ENCODE measurements around the gene FGF16. TPM values are rescaled to one million over a fixed set of nuclear protein-coding genes. Genes with fewer than 3 reads are reported as not detected.
A peak's percentile ranks its signal among the peaks of the same experiment; 100 is the strongest.

The FGF16 gene
- total and polyA plus RNA-seq, 2 experiments from 2014 or later: 17.9 to 22.5 TPM

DNA sequence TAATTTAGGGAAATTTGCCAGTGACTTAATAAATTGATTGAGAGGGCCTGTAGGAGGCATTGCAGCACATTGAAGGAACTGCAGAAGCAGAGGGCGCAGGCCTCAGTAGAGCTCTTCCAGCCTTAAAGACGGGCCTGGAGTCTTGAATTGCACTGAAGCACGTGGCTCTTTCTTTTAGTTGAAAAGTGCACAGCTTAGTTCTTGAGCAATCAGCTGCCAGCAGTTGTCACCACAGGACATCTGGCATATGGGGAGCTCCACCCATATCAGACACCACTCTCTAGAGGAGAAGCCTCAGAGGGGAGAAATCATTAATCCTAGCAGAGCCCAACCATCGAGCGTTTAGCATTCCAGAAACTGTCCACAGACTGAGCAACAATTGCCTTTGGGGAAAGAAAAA, 16.0 kb upstream of the FGF16 start:
- H3K36me3 ChIP-seq: no peaks in the 10 kb centered on the region
- no peak overlapping the region for H3K4me3 ChIP-seq
- no peak overlapping the region for H3K27ac ChIP-seq
- no peaks in the 10 kb centered on the region for H3K27me3 ChIP-seq
- TF ChIP-seq, protein P1, sequence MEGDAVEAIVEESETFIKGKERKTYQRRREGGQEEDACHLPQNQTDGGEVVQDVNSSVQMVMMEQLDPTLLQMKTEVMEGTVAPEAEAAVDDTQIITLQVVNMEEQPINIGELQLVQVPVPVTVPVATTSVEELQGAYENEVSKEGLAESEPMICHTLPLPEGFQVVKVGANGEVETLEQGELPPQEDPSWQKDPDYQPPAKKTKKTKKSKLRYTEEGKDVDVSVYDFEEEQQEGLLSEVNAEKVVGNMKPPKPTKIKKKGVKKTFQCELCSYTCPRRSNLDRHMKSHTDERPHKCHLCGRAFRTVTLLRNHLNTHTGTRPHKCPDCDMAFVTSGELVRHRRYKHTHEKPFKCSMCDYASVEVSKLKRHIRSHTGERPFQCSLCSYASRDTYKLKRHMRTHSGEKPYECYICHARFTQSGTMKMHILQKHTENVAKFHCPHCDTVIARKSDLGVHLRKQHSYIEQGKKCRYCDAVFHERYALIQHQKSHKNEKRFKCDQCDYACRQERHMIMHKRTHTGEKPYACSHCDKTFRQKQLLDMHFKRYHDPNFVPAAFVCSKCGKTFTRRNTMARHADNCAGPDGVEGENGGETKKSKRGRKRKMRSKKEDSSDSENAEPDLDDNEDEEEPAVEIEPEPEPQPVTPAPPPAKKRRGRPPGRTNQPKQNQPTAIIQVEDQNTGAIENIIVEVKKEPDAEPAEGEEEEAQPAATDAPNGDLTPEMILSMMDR (IDR thresholded peaks at IDR 0.05; ENCODE audit: low read depth, low read length): peak; percentile 3
- peak in 1 of 2 donors; percentile 61 for DNase-seq (ENCODE audit: low read depth in 1 of 2, low spot score in 1 of 2)
- no peaks in the 10 kb centered on the region for H3K4me1 ChIP-seq (ENCODE audit: low read depth)
- H3K9me3 ChIP-seq (ENCODE audit: low read depth): no peaks in the 10 kb centered on the region

DNA sequence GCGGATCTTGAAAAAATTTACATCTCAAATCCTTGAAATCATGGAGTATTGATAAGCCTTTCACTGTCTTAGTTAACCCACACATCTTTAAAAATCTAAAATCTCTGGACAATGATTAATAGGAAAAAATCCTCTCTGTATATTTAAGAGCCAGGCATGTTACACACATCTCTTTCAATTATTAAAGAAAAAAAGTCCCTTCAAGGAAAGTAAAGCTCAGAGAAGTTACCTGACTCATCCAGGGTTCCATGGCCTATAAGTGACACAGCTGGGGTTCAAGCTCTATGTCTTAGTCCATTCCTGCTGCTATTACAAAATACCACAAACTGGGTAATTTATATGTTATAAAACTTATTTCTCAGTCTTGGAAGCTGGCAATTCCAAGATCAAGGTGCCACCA, 14.2 kb upstream of the FGF16 start:
- Histone ChIP-seq H3K27ac (no peak overlapping the region), H3K9me3 (ENCODE audit: low read depth) (no peaks in the 10 kb centered on the region), H3K4me3 (no peak overlapping the region), H3K36me3 (no peaks in the 10 kb centered on the region), H3K4me1 (ENCODE audit: low read depth) (peaks cover 3% of the 10 kb centered on the region), H3K27me3 (no peaks in the 10 kb centered on the region)
- TF ChIP-seq, protein P1 (IDR thresholded peaks at IDR 0.05; ENCODE audit: low read depth, low read length): no peak
- no peak for DNase-seq (ENCODE audit: low read depth in 1 of 2, low spot score in 1 of 2)

DNA sequence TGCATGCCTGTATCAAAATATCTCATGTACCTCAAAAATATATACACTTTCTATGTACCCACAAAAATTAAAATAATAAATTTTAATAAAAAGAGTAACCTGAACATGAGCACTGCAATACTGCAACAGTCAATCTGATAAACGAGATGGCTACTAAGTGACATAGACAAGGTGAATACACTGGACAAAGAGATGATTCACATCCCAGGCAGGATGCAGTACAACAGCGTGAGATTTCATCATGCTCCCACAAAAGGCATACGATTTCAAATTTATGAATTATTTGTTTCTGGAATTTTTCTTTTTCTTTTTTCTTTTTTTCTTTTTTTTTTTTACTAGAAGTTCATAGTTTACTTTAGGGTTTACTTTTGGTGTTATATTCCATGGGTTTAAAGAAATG, 12.2 kb upstream of the FGF16 start:
- Histone ChIP-seq H3K27ac (no peak overlapping the region), H3K4me1 (ENCODE audit: low read depth) (peaks cover 3% of the 10 kb centered on the region), H3K36me3 (no peaks in the 10 kb centered on the region), H3K27me3 (no peaks in the 10 kb centered on the region), H3K9me3 (ENCODE audit: low read depth) (no peaks in the 10 kb centered on the region), H3K4me3 (no peak overlapping the region)
- no peak for DNase-seq (ENCODE audit: low read depth in 1 of 2, low spot score in 1 of 2)
- TF ChIP-seq, protein P1 (IDR thresholded peaks at IDR 0.05; ENCODE audit: low read depth, low read length): no peak

DNA sequence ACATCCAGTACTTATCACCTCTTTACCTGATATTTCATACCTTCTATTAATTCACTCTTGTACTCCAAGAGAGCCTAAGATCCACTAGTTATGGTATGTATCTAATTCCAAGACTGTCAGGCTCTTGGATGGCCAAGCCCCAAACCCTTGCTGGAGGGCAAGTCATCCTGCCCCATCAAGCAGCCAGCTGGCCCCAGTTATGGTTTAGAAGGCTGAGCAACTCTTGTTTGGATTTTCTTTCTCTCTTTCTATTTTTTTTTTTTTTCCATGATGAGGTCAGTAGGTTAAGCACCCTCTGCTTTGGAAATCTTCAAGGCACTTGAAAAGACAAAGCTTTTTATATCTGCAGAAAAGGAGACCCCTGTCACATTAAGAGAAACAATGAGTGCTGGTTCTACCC, 10.9 kb upstream of the FGF16 start:
- no peaks in the 10 kb centered on the region for H3K36me3 ChIP-seq
- DNase-seq (ENCODE audit: low read depth in 1 of 2, low spot score in 1 of 2): peak in 1 of 2 donors; percentile 50
- H3K27ac ChIP-seq: no peak overlapping the region
- H3K4me3 ChIP-seq: no peak overlapping the region
- TF ChIP-seq, protein P1 (IDR thresholded peaks at IDR 0.05; ENCODE audit: low read depth, low read length): no peak
- H3K9me3 ChIP-seq (ENCODE audit: low read depth): no peaks in the 10 kb centered on the region
- peaks cover 3% of the 10 kb centered on the region for H3K4me1 ChIP-seq (ENCODE audit: low read depth)
- no peaks in the 10 kb centered on the region for H3K27me3 ChIP-seq

DNA sequence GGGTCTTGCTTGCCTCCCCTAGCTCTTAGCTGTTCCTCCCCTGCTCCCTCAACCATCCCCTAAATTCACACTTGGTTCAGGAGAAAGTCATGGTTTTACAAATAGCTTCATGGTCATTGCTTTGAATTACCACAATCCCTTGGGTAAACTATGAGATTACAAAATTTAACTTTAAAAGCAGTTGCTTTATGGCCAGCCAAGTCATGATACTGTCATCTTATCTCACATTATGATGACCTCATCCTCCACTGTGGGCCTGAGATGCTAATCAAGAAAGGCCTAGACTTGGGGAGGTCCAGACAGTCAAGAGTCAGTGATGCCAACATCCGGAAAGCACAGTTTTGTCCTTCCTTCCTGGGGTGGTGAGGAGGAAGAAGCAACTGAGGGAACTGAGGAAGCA, 10.5 kb upstream of the FGF16 start:
- TF ChIP-seq, protein P1 (IDR thresholded peaks at IDR 0.05; ENCODE audit: low read depth, low read length): no peak
- no peaks in the 10 kb centered on the region for H3K27me3 ChIP-seq
- peaks cover 3% of the 10 kb centered on the region for H3K4me1 ChIP-seq (ENCODE audit: low read depth)
- H3K4me3 ChIP-seq: no peak overlapping the region
- no peak for DNase-seq (ENCODE audit: low read depth in 1 of 2, low spot score in 1 of 2)
- no peaks in the 10 kb centered on the region for H3K36me3 ChIP-seq
- H3K9me3 ChIP-seq (ENCODE audit: low read depth): no peaks in the 10 kb centered on the region
- no peak overlapping the region for H3K27ac ChIP-seq

DNA sequence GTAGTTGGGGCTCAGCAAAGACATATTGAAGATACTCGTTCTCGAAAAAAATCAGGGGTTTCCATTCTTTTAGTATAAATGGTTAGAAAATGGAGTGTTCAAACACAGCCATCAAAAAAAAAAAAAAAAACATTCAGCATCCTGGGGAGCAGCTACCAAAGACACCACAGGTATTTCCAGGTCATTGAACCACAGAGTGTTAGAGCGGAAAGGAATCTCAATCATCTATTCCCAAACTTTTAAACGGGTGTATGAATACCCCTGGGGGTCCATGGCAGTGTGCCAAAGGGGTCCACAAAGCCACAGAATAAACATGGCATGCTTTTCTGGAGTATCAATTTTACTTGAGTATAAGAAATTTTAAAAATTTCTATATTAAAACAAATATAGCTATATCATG, 6.9 kb upstream of the FGF16 start:
- no peak overlapping the region for H3K27ac ChIP-seq
- no peaks in the 10 kb centered on the region for H3K27me3 ChIP-seq
- H3K4me3 ChIP-seq: no peak overlapping the region
- H3K4me1 ChIP-seq (ENCODE audit: low read depth): peaks cover 3% of the 10 kb centered on the region
- DNase-seq (ENCODE audit: low read depth in 1 of 2, low spot score in 1 of 2): no peak
- H3K9me3 ChIP-seq (ENCODE audit: low read depth): no peaks in the 10 kb centered on the region
- TF ChIP-seq, protein P1 (IDR thresholded peaks at IDR 0.05; ENCODE audit: low read depth, low read length): no peak
- H3K36me3 ChIP-seq: no peaks in the 10 kb centered on the region
